PC-3 (cell line): Measurements from ENCODE around the gene AGBL1. TPM values are rescaled to one million over a fixed set of nuclear protein-coding genes. Genes with fewer than 3 reads are reported as not detected.

Experiments used
- ATAC-seq: fragments of 200-7000 bp; cut with Tn5 transposase; 2 replicates; pipeline ENCODE4 v1.9.1; 2020; ENCODE audit warnings: mild to moderate bottlenecking, moderate library complexity
- BruUV-seq: library from RNA; stranded (reverse); fragments of 400-500 nt; replicated peaks from 2 replicates; lab custom pipeline; 2021; lab: Mats Ljungman, UMichigan
- CTCF ChIA-PET: fragments of 300-600 bp; sonication (Branson Sonifier 250); formaldehyde crosslinking; loops from one replicate; lab custom pipeline; 2022; ENCODE audit warnings: antibody characterized with exemption; lab: Charles Lee
- POLR2A ChIA-PET: fragments of 300-600 bp; sonication (Branson Sonifier 250); formaldehyde crosslinking; loops from one replicate; lab custom pipeline; 2022; ENCODE audit warnings: antibody characterized with exemption; ENCODE audit not compliant: unreplicated experiment; lab: Charles Lee
- DNase-seq: peaks from one replicate; pipeline ENCODE4 v3.0.0-alpha.2; 2015
- H2AFZ ChIP-seq: fragments of 300-600 bp; sonication (generic); 2 replicates; pipeline ENCODE4 v1.6.0; 2016; ENCODE audit warnings: antibody characterized with exemption, low read length
- H3F3A ChIP-seq: fragments of 300-600 bp; sonication (generic); one replicate; pipeline ENCODE4 v1.6.0; 2017; ENCODE audit warnings: antibody characterized with exemption, low read length, control low read depth, mild to moderate bottlenecking; ENCODE audit not compliant: unreplicated experiment
- H3K27ac ChIP-seq: fragments of 300-600 bp; sonication (generic); 2 replicates; pipeline ENCODE4 v1.5.1; 2016; ENCODE audit warnings: mild to moderate bottlenecking, low read length
- H3K27me3 ChIP-seq: fragments of 300-600 bp; sonication (generic); 2 replicates; pipeline ENCODE4 v1.6.1; 2016; ENCODE audit warnings: low read length, mixed read lengths
- H3K36me3 ChIP-seq: fragments of 300-600 bp; sonication (generic); 2 replicates; pipeline ENCODE4 v1.6.1; 2016; ENCODE audit warnings: low read depth, mixed run types, low read length, mixed read lengths
- H3K4me1 ChIP-seq: fragments of 300-600 bp; sonication (generic); 2 replicates; pipeline ENCODE4 v1.5.1; 2016; ENCODE audit warnings: low read length; ENCODE audit not compliant: insufficient read depth
- H3K4me2 ChIP-seq: fragments of 300-600 bp; sonication (generic); 2 replicates; pipeline ENCODE4 v1.6.0; 2016; ENCODE audit warnings: low read length
- H3K4me3 ChIP-seq: fragments of 300-600 bp; sonication (generic); 2 replicates; pipeline ENCODE4 v1.5.1; 2016; ENCODE audit warnings: mild to moderate bottlenecking, low read length, mixed read lengths
- H3K79me2 ChIP-seq: fragments of 300-600 bp; sonication (generic); 2 replicates; pipeline ENCODE4 v1.6.1; 2017; ENCODE audit warnings: low read length, mixed read lengths
- H3K9ac ChIP-seq: fragments of 300-600 bp; sonication (generic); 2 replicates; pipeline ENCODE4 v1.6.0; 2016; ENCODE audit warnings: mild to moderate bottlenecking, low read length
- H3K9me2 ChIP-seq: fragments of 300-600 bp; sonication (generic); replicated peaks from 2 replicates; pipeline ENCODE4 v1.6.1; 2016; ENCODE audit warnings: mixed run types, low read length, mixed read lengths
- H3K9me3 ChIP-seq: fragments of 300-600 bp; sonication (generic); 2 replicates; pipeline ENCODE4 v1.6.1; 2016; ENCODE audit warnings: low read length, mixed read lengths
- H4K20me1 ChIP-seq: fragments of 300-600 bp; sonication (generic); 2 replicates; pipeline ENCODE4 v1.6.1; 2016; ENCODE audit warnings: low read length, mixed read lengths
- EZH2 ChIP-seq: fragments of 300-600 bp; sonication (generic); IDR thresholded peaks from one replicate; pipeline ENCODE4 v1.6.1; 2017; ENCODE audit warnings: antibody characterized with exemption, mild to moderate bottlenecking, low read length; ENCODE audit not compliant: unreplicated experiment
- EZH2phosphoT487 ChIP-seq: fragments of 300-600 bp; sonication (generic); IDR thresholded peaks from 2 replicates; pipeline ENCODE4 v1.6.1; 2018; ENCODE audit warnings: mild to moderate bottlenecking, antibody characterized with exemption, low read length, borderline replicate concordance
- intact Hi-C: fragments of 100-400 bp; cut with micrococcal nuclease; formaldehyde crosslinking; loops from 2 replicates; pipeline ENCODE4 v1.9.0; 2023
- total RNA-seq: library from RNA; depleted of rRNA; stranded (reverse); fragments of >200 nt; gene quantifications from 2 replicates; pipeline ENCODE4 v1.2.3, GENCODE V29; 2014
- TF ChIP-seq, protein P1 (sequence below): fragments of 300-600 bp; sonication (generic); conservative IDR thresholded peaks from 2 replicates; pipeline ENCODE4 v1.5.1; 2017; ENCODE audit warnings: antibody characterized with exemption, low read depth, mild to moderate bottlenecking, low read length

AGBL1 gene
- total RNA-seq, 1 experiment from 2014 or later, result not detected

DNA sequence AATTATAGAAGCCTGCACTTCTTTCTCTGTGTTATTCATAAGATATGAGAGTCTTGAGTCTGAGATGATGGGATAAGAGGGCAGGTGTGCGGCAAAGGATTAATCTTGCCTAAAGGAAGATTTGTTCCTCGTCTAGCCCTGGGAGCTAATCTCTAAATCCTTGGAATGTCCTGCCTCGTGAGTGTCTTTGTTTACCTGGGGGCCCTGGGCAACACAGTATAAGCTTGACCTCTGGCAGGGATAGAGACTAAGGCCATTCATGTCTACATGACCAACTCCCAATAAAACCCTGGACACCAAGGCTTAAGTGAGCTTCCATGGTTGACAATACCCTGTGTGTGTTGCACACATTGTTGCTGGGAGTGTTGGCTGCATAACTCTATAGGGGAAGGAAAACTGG, 3.2 kb upstream of the AGBL1 start:
- ATAC-seq (no peak), DNase-seq (no peak)
- Histone ChIP-seq H3K9ac (no peak overlapping the region), H3K36me3 (no peaks in the 10 kb centered on the region), H3K9me3 (no peaks in the 10 kb centered on the region), H3F3A (no peaks in the 10 kb centered on the region), H3K79me2 (no peaks in the 10 kb centered on the region), H3K27ac (no peak overlapping the region), H3K4me1 (no peaks in the 10 kb centered on the region), H3K4me3 (no peak overlapping the region), H3K9me2 (no peaks in the 10 kb centered on the region), H4K20me1 (no peaks in the 10 kb centered on the region), H3K27me3 (peaks cover 36% of the 10 kb centered on the region; the same call in 1 of the 2 replicates), H3K4me2 (no peak overlapping the region), H2AFZ (no peak overlapping the region)
- no TSS peak for BruUV-seq
- CTCF ChIA-PET, result no interaction called here
- intact Hi-C loops, result no loop called here
- no peak for TF ChIP-seq EZH2phosphoT487
- POLR2A ChIA-PET, result no interaction called here

DNA sequence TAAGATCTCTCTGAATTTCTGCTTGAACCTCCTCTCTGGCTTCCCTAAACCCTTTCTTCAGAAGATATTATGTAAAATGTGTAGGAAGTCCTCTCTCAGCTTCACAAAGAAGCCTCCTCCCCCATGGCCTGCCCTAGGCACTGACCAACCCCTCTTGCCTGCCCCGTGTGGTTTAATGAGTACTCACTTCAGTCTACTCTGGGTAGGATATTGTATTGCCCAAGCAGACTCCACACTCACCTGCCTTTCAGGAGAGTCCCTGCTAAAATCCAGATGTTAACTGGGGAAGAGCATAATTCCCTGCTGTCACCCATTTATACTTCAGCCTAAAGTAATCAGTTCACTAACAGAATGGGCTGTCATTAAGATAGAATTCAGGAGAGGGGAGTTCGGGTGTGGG, 2.6 kb upstream of the AGBL1 start:
- DNase-seq (no peak), ATAC-seq (no peak)
- Histone ChIP-seq H3K9ac (no peak overlapping the region), H3K9me3 (no peaks in the 10 kb centered on the region), H3K4me2 (no peak overlapping the region), H4K20me1 (no peaks in the 10 kb centered on the region), H3K9me2 (no peaks in the 10 kb centered on the region), H3K36me3 (no peaks in the 10 kb centered on the region), H3K4me1 (no peaks in the 10 kb centered on the region), H3K4me3 (no peak overlapping the region), H3K79me2 (no peaks in the 10 kb centered on the region), H2AFZ (no peak overlapping the region), H3K27ac (no peak overlapping the region), H3K27me3 (peaks cover 37% of the 10 kb centered on the region; the same call in 1 of the 2 replicates), H3F3A (no peaks in the 10 kb centered on the region)
- CTCF ChIA-PET, result no interaction called here
- no TSS peak for BruUV-seq
- TF ChIP-seq EZH2 (no peak), EZH2phosphoT487 (no peak)
- TF ChIP-seq, protein P1, sequence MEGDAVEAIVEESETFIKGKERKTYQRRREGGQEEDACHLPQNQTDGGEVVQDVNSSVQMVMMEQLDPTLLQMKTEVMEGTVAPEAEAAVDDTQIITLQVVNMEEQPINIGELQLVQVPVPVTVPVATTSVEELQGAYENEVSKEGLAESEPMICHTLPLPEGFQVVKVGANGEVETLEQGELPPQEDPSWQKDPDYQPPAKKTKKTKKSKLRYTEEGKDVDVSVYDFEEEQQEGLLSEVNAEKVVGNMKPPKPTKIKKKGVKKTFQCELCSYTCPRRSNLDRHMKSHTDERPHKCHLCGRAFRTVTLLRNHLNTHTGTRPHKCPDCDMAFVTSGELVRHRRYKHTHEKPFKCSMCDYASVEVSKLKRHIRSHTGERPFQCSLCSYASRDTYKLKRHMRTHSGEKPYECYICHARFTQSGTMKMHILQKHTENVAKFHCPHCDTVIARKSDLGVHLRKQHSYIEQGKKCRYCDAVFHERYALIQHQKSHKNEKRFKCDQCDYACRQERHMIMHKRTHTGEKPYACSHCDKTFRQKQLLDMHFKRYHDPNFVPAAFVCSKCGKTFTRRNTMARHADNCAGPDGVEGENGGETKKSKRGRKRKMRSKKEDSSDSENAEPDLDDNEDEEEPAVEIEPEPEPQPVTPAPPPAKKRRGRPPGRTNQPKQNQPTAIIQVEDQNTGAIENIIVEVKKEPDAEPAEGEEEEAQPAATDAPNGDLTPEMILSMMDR, result no peak
- POLR2A ChIA-PET, result no interaction called here
- intact Hi-C loops, result no loop called here

DNA sequence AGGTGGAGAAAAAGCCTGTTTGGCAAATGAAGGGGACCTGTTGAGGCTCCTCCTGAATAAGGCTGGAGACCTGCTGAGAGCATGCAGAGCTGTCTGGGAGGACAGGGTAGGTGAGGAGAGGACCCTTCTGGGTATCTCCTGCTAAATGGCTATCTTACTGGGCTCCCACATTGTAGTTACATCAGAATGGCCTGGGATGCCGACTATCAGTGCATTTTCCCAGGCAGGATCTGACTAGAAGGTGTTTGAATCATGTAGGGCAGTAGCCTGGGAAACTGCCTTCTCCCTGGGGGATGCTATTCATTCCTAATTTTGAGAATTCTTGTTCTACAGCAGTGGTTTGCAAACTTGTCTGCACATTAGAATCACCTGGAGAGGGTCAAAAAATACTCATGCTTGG, 631 bp downstream of the AGBL1 start:
- Histone ChIP-seq H3K4me2 (no peak overlapping the region), H3K9me2 (no peaks in the 10 kb centered on the region), H3K27ac (no peak overlapping the region), H2AFZ (no peak overlapping the region), H3K36me3 (no peaks in the 10 kb centered on the region), H3K27me3 (peaks cover 37% of the 10 kb centered on the region; the same call in 1 of the 2 replicates), H3K9me3 (no peaks in the 10 kb centered on the region), H3K4me3 (no peak overlapping the region), H3K79me2 (no peaks in the 10 kb centered on the region), H3F3A (no peaks in the 10 kb centered on the region), H4K20me1 (no peaks in the 10 kb centered on the region), H3K4me1 (no peaks in the 10 kb centered on the region), H3K9ac (no peak overlapping the region)
- POLR2A ChIA-PET, result no interaction called here
- DNase-seq, result no peak
- no peak for ATAC-seq
- TF ChIP-seq, protein P1, result no peak
- TF ChIP-seq EZH2phosphoT487 (no peak), EZH2 (no peak)
- intact Hi-C loops, result no loop called here
- CTCF ChIA-PET, result no interaction called here
- BruUV-seq, result no TSS peak
